NCI-H2196 treated with DMSO at 0.1 percent for 48 hours (cell line): ENCODE results near the gene XAF1.
"Not testable (repeated sequence)": the region's sequence is repeated elsewhere in the genome, so short reads cannot be mapped to it uniquely, and the experiment has no call there.

Source experiments
- DNase-seq: peaks from one replicate; lab custom pipeline; 2025; ENCODE audit not compliant: unreplicated experiment; lab: John Stamatoyannopoulos, UW

Gene XAF1

GRCh38 chr17:6755731-6756184 is at the start of gene XAF1:
Gene XAF1 (plus strand): TSS chr17:6756046. CDS start chr17:6756079, 33 bp downstream.
- no peak for DNase-seq

- DNase-seq, result no peak
These were observed 49.3 kb upstream of the XAF1 start for GRCh38 chr17:6706499-6706898.

GRCh38 chr17:6706996-6707395 is 48.9 kb upstream of the XAF1 start:
- DNase-seq, result no peak

GRCh38 chr17:6708357-6708961 is 47.4 kb upstream of the XAF1 start:
- no peak for DNase-seq

GRCh38 chr17:6710317-6710716 is 45.5 kb upstream of the XAF1 start:
- DNase-seq, result no peak

GRCh38 chr17:6711081-6711674 is 44.7 kb upstream of the XAF1 start:
- DNase-seq, result no peak

- DNase-seq, result no peak
These were observed 44.2 kb upstream of the XAF1 start for GRCh38 chr17:6711681-6712057.

GRCh38 chr17:6712058-6712853 is 43.6 kb upstream of the XAF1 start:
- DNase-seq, result no peak

- no peak for DNase-seq
These were observed 43.1 kb upstream of the XAF1 start for GRCh38 chr17:6712854-6713129.

- DNase-seq, result no peak
These were observed 42.5 kb upstream of the XAF1 start, which contains the start of gene SLC13A5 for GRCh38 chr17:6713130-6713917. Gene SLC13A5 (minus strand): TSS chr17:6713369. CDS start chr17:6713333, 36 bp downstream.

GRCh38 chr17:6713918-6714271 is 42.0 kb upstream of the XAF1 start:
- no peak for DNase-seq

- no peak for DNase-seq
These were observed 41.5 kb upstream of the XAF1 start for GRCh38 chr17:6714315-6714874.

- no peak for DNase-seq
These were observed 39.1 kb upstream of the XAF1 start for GRCh38 chr17:6716736-6717135.

GRCh38 chr17:6721744-6722143 is 34.1 kb upstream of the XAF1 start:
- no peak for DNase-seq

- no peak for DNase-seq
These were observed 31.8 kb upstream of the XAF1 start for GRCh38 chr17:6724009-6724408.

- DNase-seq, result no peak
These were observed 26.3 kb upstream of the XAF1 start for GRCh38 chr17:6729531-6729930.

- not testable (repeated sequence) for DNase-seq
These were observed 9.2 kb upstream of the XAF1 start for GRCh38 chr17:6746665-6747064.

- no peak for DNase-seq
These were observed 7.2 kb upstream of the XAF1 start for GRCh38 chr17:6748617-6749016.

GRCh38 chr17:6749519-6749918 is 6.3 kb upstream of the XAF1 start:
- DNase-seq, result no peak

GRCh38 chr17:6752068-6752909 is 3.6 kb upstream of the XAF1 start:
- no peak for DNase-seq
